ENCODE data around the gene LRP1B. TPM values are rescaled to one million over a fixed set of nuclear protein-coding genes. Genes with fewer than 3 reads are reported as not detected.
"Not testable (repeated sequence)": the region's sequence is repeated elsewhere in the genome, so short reads cannot be mapped to it uniquely, and the experiment has no call there.

Gene LRP1B
- total RNA-seq, 1 donor from 2014 or later, result 0.38 TPM

- H3K27me3 ChIP-seq (ENCODE audit: control insufficient read depth, insufficient read depth, low read length), result no peaks in the 10 kb centered on the region
- no peak overlapping the region for H3K4me3 ChIP-seq (ENCODE audit: low read depth, low read length)
- H3K36me3 ChIP-seq (ENCODE audit: control insufficient read depth, insufficient read depth, low read length), result no peaks in the 10 kb centered on the region
- TF ChIP-seq CTCF (IDR thresholded peaks at IDR 0.05; ENCODE audit: insufficient read depth, low read length, poor library complexity, severe bottlenecking), result no peak
- no peak for DNase-seq (ENCODE audit: low read depth)
Measured at GRCh38 chr2:142100139-142100873, 30.5 kb downstream of the LRP1B start.

- Histone ChIP-seq H3K36me3 (ENCODE audit: control insufficient read depth, insufficient read depth, low read length) (no peaks in the 10 kb centered on the region), H3K27me3 (ENCODE audit: control insufficient read depth, insufficient read depth, low read length) (no peaks in the 10 kb centered on the region), H3K4me3 (ENCODE audit: low read depth, low read length) (no peak overlapping the region)
- no peak for TF ChIP-seq CTCF (IDR thresholded peaks at IDR 0.05; ENCODE audit: insufficient read depth, low read length, poor library complexity, severe bottlenecking)
- no peak for DNase-seq (ENCODE audit: low read depth)
Measured at GRCh38 chr2:142097711-142098110, 33.1 kb downstream of the LRP1B start.

- H3K27me3 ChIP-seq (ENCODE audit: control insufficient read depth, insufficient read depth, low read length), result no peaks in the 10 kb centered on the region
- H3K36me3 ChIP-seq (ENCODE audit: control insufficient read depth, insufficient read depth, low read length), result no peaks in the 10 kb centered on the region
- TF ChIP-seq CTCF (IDR thresholded peaks at IDR 0.05; ENCODE audit: insufficient read depth, low read length, poor library complexity, severe bottlenecking), result no peak
- no peak for DNase-seq (ENCODE audit: low read depth)
- no peak overlapping the region for H3K4me3 ChIP-seq (ENCODE audit: low read depth, low read length)
Measured at GRCh38 chr2:142095647-142096046, 35.2 kb downstream of the LRP1B start.

GRCh38 chr2:142094233-142094632, 36.6 kb downstream of the LRP1B start:
- DNase-seq (ENCODE audit: low read depth), result no peak
- no peaks in the 10 kb centered on the region for H3K27me3 ChIP-seq (ENCODE audit: control insufficient read depth, insufficient read depth, low read length)
- H3K4me3 ChIP-seq (ENCODE audit: low read depth, low read length), result no peak overlapping the region
- no peak for TF ChIP-seq CTCF (IDR thresholded peaks at IDR 0.05; ENCODE audit: insufficient read depth, low read length, poor library complexity, severe bottlenecking)
- H3K36me3 ChIP-seq (ENCODE audit: control insufficient read depth, insufficient read depth, low read length), result no peaks in the 10 kb centered on the region

GRCh38 chr2:142088058-142088568, 42.7 kb downstream of the LRP1B start:
- no peak for TF ChIP-seq CTCF (IDR thresholded peaks at IDR 0.05; ENCODE audit: insufficient read depth, low read length, poor library complexity, severe bottlenecking)
- H3K4me3 ChIP-seq (ENCODE audit: low read depth, low read length), result no peak overlapping the region

GRCh38 chr2:142087585-142087984, 43.2 kb downstream of the LRP1B start:
- not testable (repeated sequence) for H3K27me3 ChIP-seq (ENCODE audit: control insufficient read depth, insufficient read depth, low read length); H3K4me3 ChIP-seq (ENCODE audit: low read depth, low read length); DNase-seq (ENCODE audit: low read depth)

More at GRCh38 chr2:142088058-142088568, 42.7 kb downstream of the LRP1B start:
- Histone ChIP-seq H3K36me3 (ENCODE audit: control insufficient read depth, insufficient read depth, low read length) (no peaks in the 10 kb centered on the region), H3K27me3 (ENCODE audit: control insufficient read depth, insufficient read depth, low read length) (no peaks in the 10 kb centered on the region)
- DNase-seq (ENCODE audit: low read depth), result no peak

More at GRCh38 chr2:142087585-142087984, 43.2 kb downstream of the LRP1B start:
- not testable (repeated sequence) for H3K36me3 ChIP-seq (ENCODE audit: control insufficient read depth, insufficient read depth, low read length)

All from kidney epithelial cell (primary cell).